ENCODE results near the gene IMP4.

IMP4 gene

GRCh38 chr2:130387804-130388203 lies 45.1 kb downstream of the IMP4 start:
- in situ Hi-C loops (cut with HindIII; ENCODE audit: low sequenced_read_pairs), result no loop called here
- no peak overlapping the region for H3K4me3 ChIP-seq (ENCODE audit: low read depth, low read length)
- no peak for TF ChIP-seq CTCF (IDR thresholded peaks at IDR 0.05; ENCODE audit: low read depth, low read length)
- DNase-seq (ENCODE audit: low read depth, low spot score), result no peak

- DNase-seq (ENCODE audit: low read depth, low spot score), result no peak
- in situ Hi-C loops (cut with HindIII; ENCODE audit: low sequenced_read_pairs), result no loop called here
- TF ChIP-seq CTCF (IDR thresholded peaks at IDR 0.05; ENCODE audit: low read depth, low read length), result no peak
- no peak overlapping the region for H3K4me3 ChIP-seq (ENCODE audit: low read depth, low read length)
These were observed 45.7 kb downstream of the IMP4 start for GRCh38 chr2:130388221-130388907.

- DNase-seq (ENCODE audit: low read depth, low spot score), result no peak
- no peak overlapping the region for H3K4me3 ChIP-seq (ENCODE audit: low read depth, low read length)
- no peak for TF ChIP-seq CTCF (IDR thresholded peaks at IDR 0.05; ENCODE audit: low read depth, low read length)
- in situ Hi-C loops (cut with HindIII; ENCODE audit: low sequenced_read_pairs), result no loop called here
These were observed 46.7 kb downstream of the IMP4 start for GRCh38 chr2:130389358-130389757.

GRCh38 chr2:130389783-130390182 lies 47.1 kb downstream of the IMP4 start:
- no peak overlapping the region for H3K4me3 ChIP-seq (ENCODE audit: low read depth, low read length)
- no peak for DNase-seq (ENCODE audit: low read depth, low spot score)
- TF ChIP-seq CTCF (IDR thresholded peaks at IDR 0.05; ENCODE audit: low read depth, low read length), result no peak
- in situ Hi-C loops (cut with HindIII; ENCODE audit: low sequenced_read_pairs), result no loop called here

GRCh38 chr2:130390460-130391057 lies 47.9 kb downstream of the IMP4 start:
- no peak for TF ChIP-seq CTCF (IDR thresholded peaks at IDR 0.05; ENCODE audit: low read depth, low read length)
- in situ Hi-C loops (cut with HindIII; ENCODE audit: low sequenced_read_pairs), result no loop called here
- H3K4me3 ChIP-seq (ENCODE audit: low read depth, low read length), result peak overlapping the region; percentile 60
- DNase-seq (ENCODE audit: low read depth, low spot score), result no peak

- in situ Hi-C loops (cut with HindIII; ENCODE audit: low sequenced_read_pairs), result no loop called here
- no peak for TF ChIP-seq CTCF (IDR thresholded peaks at IDR 0.05; ENCODE audit: low read depth, low read length)
These were observed 48.6 kb downstream of the IMP4 start for GRCh38 chr2:130391058-130391871.

More at GRCh38 chr2:130391058-130391871, 48.6 kb downstream of the IMP4 start:
- H3K4me3 ChIP-seq (ENCODE audit: low read depth, low read length), result peak overlapping the region; percentile 60
- DNase-seq (ENCODE audit: low read depth, low spot score), result peak; percentile 75
